ENCODE measurements around the gene IFI44L.

Gene IFI44L

GRCh38 chr1:78619446-78619802, 824 bp upstream of the IFI44L start:
- peak overlapping the region; percentile 82 for H3K27ac Mint-ChIP-seq
- no peaks in the 10 kb centered on the region for H3K9me3 Mint-ChIP-seq
- peaks cover 21% of the 10 kb centered on the region for H3K36me3 Mint-ChIP-seq (ENCODE audit: low read depth)
- peaks cover 43% of the 10 kb centered on the region for H3K4me1 Mint-ChIP-seq (ENCODE audit: low read depth)
- peaks cover 6% of the 10 kb centered on the region for H3K27me3 Mint-ChIP-seq (ENCODE audit: low read depth)
- H3K4me3 Mint-ChIP-seq: peak overlapping the region; percentile 89

DNA sequence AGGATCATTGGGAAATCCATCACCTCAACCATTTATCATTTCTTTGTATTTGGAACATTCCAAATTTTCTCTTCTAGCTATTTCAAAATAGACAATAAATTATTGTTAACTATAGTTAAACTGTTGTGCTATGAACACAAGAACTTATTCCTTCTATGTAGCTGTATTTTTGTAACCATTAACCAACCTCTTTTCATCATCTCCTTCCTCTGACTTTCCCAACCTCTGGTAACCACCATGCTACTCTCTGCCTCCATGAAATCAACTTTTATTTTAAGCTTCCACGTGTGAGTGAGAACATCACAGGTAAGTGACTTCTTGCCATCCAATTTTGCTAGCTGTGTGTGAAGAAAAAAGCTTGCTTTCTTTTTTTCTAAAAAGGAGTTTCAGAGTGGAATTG, 418 bp downstream of the IFI44L start:
- peak overlapping the region; percentile 89 for H3K4me3 Mint-ChIP-seq

DNA sequence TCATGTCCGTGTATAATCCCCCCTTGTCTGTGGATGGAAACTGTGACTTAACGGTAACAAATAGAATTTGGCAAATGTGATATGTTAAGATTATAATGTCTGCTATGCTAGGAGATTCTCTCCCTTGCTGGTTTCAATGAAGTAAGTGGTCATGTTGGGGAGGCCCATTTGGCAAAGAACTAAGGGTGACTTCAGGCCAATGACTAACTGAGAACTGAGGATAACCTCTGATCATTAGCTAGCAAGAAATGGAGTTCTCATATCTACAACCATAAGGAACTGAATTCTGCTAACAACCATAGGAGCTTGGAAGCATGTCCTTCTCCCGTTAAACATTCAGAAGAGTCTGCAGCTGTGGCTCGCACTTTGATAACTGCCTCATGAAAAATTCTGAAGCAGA, 2.3 kb downstream of the IFI44L start:
- Mint-ChIP-seq H3K27me3 (ENCODE audit: low read depth) (no peaks in the 10 kb centered on the region), H3K27ac (peak overlapping the region; percentile 89), H3K9me3 (no peaks in the 10 kb centered on the region), H3K36me3 (ENCODE audit: low read depth) (peaks cover 37% of the 10 kb centered on the region), H3K4me3 (peak overlapping the region; percentile 94), H3K4me1 (ENCODE audit: low read depth) (peaks cover 63% of the 10 kb centered on the region)

More for the DNA sequence above, 418 bp downstream of the IFI44L start:
- no peaks in the 10 kb centered on the region for H3K9me3 Mint-ChIP-seq
- H3K27me3 Mint-ChIP-seq (ENCODE audit: low read depth): peaks cover 2% of the 10 kb centered on the region
- peaks cover 52% of the 10 kb centered on the region for H3K4me1 Mint-ChIP-seq (ENCODE audit: low read depth)
- peaks cover 29% of the 10 kb centered on the region for H3K36me3 Mint-ChIP-seq (ENCODE audit: low read depth)
- peak overlapping the region; percentile 82 for H3K27ac Mint-ChIP-seq

GRCh38 chr1:78624035-78624434, 3.8 kb downstream of the IFI44L start:
- no peaks in the 10 kb centered on the region for H3K9me3 Mint-ChIP-seq
- H3K36me3 Mint-ChIP-seq (ENCODE audit: low read depth): peaks cover 44% of the 10 kb centered on the region
- H3K27ac Mint-ChIP-seq: peak overlapping the region; percentile 65
- peak overlapping the region; percentile 94 for H3K4me3 Mint-ChIP-seq
- H3K4me1 Mint-ChIP-seq (ENCODE audit: low read depth): peaks cover 58% of the 10 kb centered on the region
- no peaks in the 10 kb centered on the region for H3K27me3 Mint-ChIP-seq (ENCODE audit: low read depth)

- Mint-ChIP-seq H3K27me3 (ENCODE audit: low read depth) (no peaks in the 10 kb centered on the region), H3K27ac (no peak overlapping the region), H3K9me3 (no peaks in the 10 kb centered on the region), H3K36me3 (ENCODE audit: low read depth) (peaks cover 53% of the 10 kb centered on the region), H3K4me3 (no peak overlapping the region), H3K4me1 (ENCODE audit: low read depth) (peaks cover 51% of the 10 kb centered on the region)
Measured at GRCh38 chr1:78627321-78627720, 7.1 kb downstream of the IFI44L start.

- no peak overlapping the region for H3K4me3 Mint-ChIP-seq
- H3K27me3 Mint-ChIP-seq (ENCODE audit: low read depth): no peaks in the 10 kb centered on the region
- peaks cover 8% of the 10 kb centered on the region for H3K9me3 Mint-ChIP-seq
- H3K27ac Mint-ChIP-seq: no peak overlapping the region
- peaks cover 29% of the 10 kb centered on the region for H3K4me1 Mint-ChIP-seq (ENCODE audit: low read depth)
- H3K36me3 Mint-ChIP-seq (ENCODE audit: low read depth): peaks cover 47% of the 10 kb centered on the region
Measured at GRCh38 chr1:78630600-78630999, 10.4 kb downstream of the IFI44L start.

- Mint-ChIP-seq H3K4me3 (no peak overlapping the region), H3K36me3 (ENCODE audit: low read depth) (peaks cover 59% of the 10 kb centered on the region), H3K27ac (no peak overlapping the region), H3K4me1 (ENCODE audit: low read depth) (peaks cover 16% of the 10 kb centered on the region), H3K27me3 (ENCODE audit: low read depth) (no peaks in the 10 kb centered on the region), H3K9me3 (peaks cover 8% of the 10 kb centered on the region)
Measured at GRCh38 chr1:78633209-78633608, 13.0 kb downstream of the IFI44L start.

DNA sequence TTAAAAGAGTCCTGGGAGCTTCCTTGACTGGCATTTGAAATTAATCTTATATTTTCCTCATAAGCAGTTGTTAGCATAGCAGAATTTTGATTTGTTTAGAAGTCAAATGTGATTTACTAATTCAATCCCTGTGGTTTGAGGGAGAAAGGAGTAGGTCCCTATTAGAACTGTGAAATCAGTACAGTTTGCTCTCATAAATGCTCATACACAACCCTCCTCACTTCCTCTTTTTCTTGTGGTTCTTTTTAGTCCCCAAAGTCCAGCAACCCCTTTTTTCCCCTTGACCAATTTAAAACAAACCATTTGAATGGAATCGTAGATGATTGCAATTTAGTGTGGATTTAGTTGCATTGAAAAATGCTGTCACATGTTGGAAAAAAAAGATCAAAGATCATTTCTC, 20.2 kb downstream of the IFI44L start:
- H3K4me3 Mint-ChIP-seq: no peak overlapping the region
- peaks cover 35% of the 10 kb centered on the region for H3K4me1 Mint-ChIP-seq (ENCODE audit: low read depth)
- no peaks in the 10 kb centered on the region for H3K27me3 Mint-ChIP-seq (ENCODE audit: low read depth)
- H3K9me3 Mint-ChIP-seq: peaks cover 21% of the 10 kb centered on the region
- H3K36me3 Mint-ChIP-seq (ENCODE audit: low read depth): peaks cover 83% of the 10 kb centered on the region
- peak overlapping the region; percentile 17 for H3K27ac Mint-ChIP-seq

DNA sequence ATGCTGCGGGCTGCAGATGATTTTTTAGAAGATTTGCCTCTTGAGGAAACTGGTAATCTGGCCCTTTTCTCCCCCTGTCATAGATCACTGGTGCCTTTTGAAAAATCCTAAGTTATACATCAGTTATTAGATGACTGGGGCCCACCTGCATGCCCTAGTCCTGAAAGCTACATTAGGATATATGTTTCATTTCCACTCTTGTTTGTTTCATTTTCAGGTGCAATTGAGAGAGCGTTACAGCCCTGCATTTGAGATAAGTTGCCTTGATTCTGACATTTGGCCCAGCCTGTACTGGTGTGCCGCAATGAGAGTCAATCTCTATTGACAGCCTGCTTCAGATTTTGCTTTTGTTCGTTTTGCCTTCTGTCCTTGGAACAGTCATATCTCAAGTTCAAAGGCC, 21.3 kb downstream of the IFI44L start:
- peaks cover 42% of the 10 kb centered on the region for H3K4me1 Mint-ChIP-seq (ENCODE audit: low read depth)
- H3K4me3 Mint-ChIP-seq: no peak overlapping the region
- no peak overlapping the region for H3K27ac Mint-ChIP-seq
- H3K36me3 Mint-ChIP-seq (ENCODE audit: low read depth): peaks cover 88% of the 10 kb centered on the region
- peaks cover 32% of the 10 kb centered on the region for H3K9me3 Mint-ChIP-seq
- H3K27me3 Mint-ChIP-seq (ENCODE audit: low read depth): no peaks in the 10 kb centered on the region

GRCh38 chr1:78645723-78646122, 25.5 kb downstream of the IFI44L start:
- Mint-ChIP-seq H3K36me3 (ENCODE audit: low read depth) (peaks cover 78% of the 10 kb centered on the region), H3K4me3 (peak overlapping the region; percentile 56), H3K4me1 (ENCODE audit: low read depth) (peaks cover 44% of the 10 kb centered on the region), H3K9me3 (peaks cover 53% of the 10 kb centered on the region), H3K27ac (peak overlapping the region; percentile 41), H3K27me3 (ENCODE audit: low read depth) (no peaks in the 10 kb centered on the region)

- peaks cover 51% of the 10 kb centered on the region for H3K4me1 Mint-ChIP-seq (ENCODE audit: low read depth)
- H3K27ac Mint-ChIP-seq: peak overlapping the region; percentile 32
- peaks cover 72% of the 10 kb centered on the region for H3K36me3 Mint-ChIP-seq (ENCODE audit: low read depth)
- H3K27me3 Mint-ChIP-seq (ENCODE audit: low read depth): no peaks in the 10 kb centered on the region
- H3K4me3 Mint-ChIP-seq: no peak overlapping the region
- peaks cover 50% of the 10 kb centered on the region for H3K9me3 Mint-ChIP-seq
Measured at GRCh38 chr1:78647238-78647637, 27.0 kb downstream of the IFI44L start.

- Mint-ChIP-seq H3K9me3 (peaks cover 38% of the 10 kb centered on the region), H3K36me3 (ENCODE audit: low read depth) (peaks cover 63% of the 10 kb centered on the region), H3K4me3 (peak within 1 kb of the TSS; percentile 91), H3K27me3 (ENCODE audit: low read depth) (no peaks in the 10 kb centered on the region), H3K4me1 (ENCODE audit: low read depth) (peaks cover 53% of the 10 kb centered on the region), H3K27ac (peak within 1 kb of the TSS; percentile 89)
Measured at GRCh38 chr1:78649628-78650027, 29.4 kb downstream of the IFI44L start, which contains the start of gene IFI44. TSS of gene IFI44 (plus strand) at chr1:78649831. CDS start at chr1:78650196, 365 bp downstream.

- H3K9me3 Mint-ChIP-seq: peaks cover 35% of the 10 kb centered on the region
- H3K27ac Mint-ChIP-seq: peak overlapping the region; percentile 89
- H3K27me3 Mint-ChIP-seq (ENCODE audit: low read depth): no peaks in the 10 kb centered on the region
- H3K4me3 Mint-ChIP-seq: peak overlapping the region; percentile 91
- peaks cover 62% of the 10 kb centered on the region for H3K36me3 Mint-ChIP-seq (ENCODE audit: low read depth)
- H3K4me1 Mint-ChIP-seq (ENCODE audit: low read depth): peaks cover 47% of the 10 kb centered on the region
Measured at GRCh38 chr1:78650114-78650660, 29.9 kb downstream of the IFI44L start.

GRCh38 chr1:78651241-78651640, 31.0 kb downstream of the IFI44L start:
- peaks cover 62% of the 10 kb centered on the region for H3K36me3 Mint-ChIP-seq (ENCODE audit: low read depth)
- peaks cover 25% of the 10 kb centered on the region for H3K9me3 Mint-ChIP-seq
- H3K27me3 Mint-ChIP-seq (ENCODE audit: low read depth): no peaks in the 10 kb centered on the region
- H3K27ac Mint-ChIP-seq: peak overlapping the region; percentile 89
- peak overlapping the region; percentile 91 for H3K4me3 Mint-ChIP-seq
- H3K4me1 Mint-ChIP-seq (ENCODE audit: low read depth): peaks cover 43% of the 10 kb centered on the region

DNA sequence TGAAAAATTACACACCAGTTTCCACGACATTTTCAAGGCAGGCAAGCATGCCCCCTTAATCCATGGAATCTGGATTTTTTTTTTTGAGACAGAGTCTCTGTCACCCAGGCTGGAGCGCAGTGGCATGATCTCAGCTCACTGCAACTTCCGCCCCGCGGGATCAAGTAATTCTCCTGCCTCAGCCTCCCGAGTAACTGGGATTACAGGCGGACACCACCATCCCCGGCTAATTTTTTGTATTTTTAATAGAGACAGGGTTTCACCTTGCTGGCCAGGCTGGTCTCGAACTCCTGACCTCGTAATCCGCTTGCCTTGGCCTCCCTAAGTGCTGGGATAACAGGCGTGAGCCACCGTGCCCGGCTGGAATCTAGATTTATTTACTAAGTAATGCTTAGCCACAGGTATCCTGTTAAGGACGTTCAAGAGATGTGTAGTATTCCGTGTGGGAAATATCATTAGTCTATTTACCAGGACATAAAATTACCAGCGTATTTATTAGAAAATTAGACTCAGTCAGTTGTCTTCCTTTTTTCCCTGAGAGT, 31.8 kb downstream of the IFI44L start:
- no peaks in the 10 kb centered on the region for H3K27me3 Mint-ChIP-seq (ENCODE audit: low read depth)
- peaks cover 16% of the 10 kb centered on the region for H3K9me3 Mint-ChIP-seq
- H3K4me1 Mint-ChIP-seq (ENCODE audit: low read depth): peaks cover 39% of the 10 kb centered on the region
- H3K36me3 Mint-ChIP-seq (ENCODE audit: low read depth): peaks cover 57% of the 10 kb centered on the region
- peak overlapping the region; percentile 28 for H3K27ac Mint-ChIP-seq
- H3K4me3 Mint-ChIP-seq: peak overlapping the region; percentile 91

Data from T-helper 1 cell treated with Interleukin-12 subunit alpha and Interleukin-12 subunit beta and Interleukin-4 antibody, amounts not matched to agents 30 μg/mL and 1 μg/mL, for 36 hours (primary cell).